22Rv1 (cell line): ENCODE results near the gene CHCT1.

Experiments used
- H3K27ac ChIP-seq: fragments of 450-650 bp; 2 replicates; pipeline ENCODE4 v1.5.1; 2017
- ZFX ChIP-seq: fragments of 450-650 bp; IDR thresholded peaks from 2 replicates; pipeline ENCODE4 v1.6.1; 2017; ENCODE audit warnings: antibody characterized with exemption, borderline replicate concordance
- TF ChIP-seq, protein P1 (sequence below): fragments of 450-650 bp; IDR thresholded peaks from 2 replicates; pipeline ENCODE4 v1.5.1; 2017; ENCODE audit warnings: mild to moderate bottlenecking

Gene CHCT1

DNA sequence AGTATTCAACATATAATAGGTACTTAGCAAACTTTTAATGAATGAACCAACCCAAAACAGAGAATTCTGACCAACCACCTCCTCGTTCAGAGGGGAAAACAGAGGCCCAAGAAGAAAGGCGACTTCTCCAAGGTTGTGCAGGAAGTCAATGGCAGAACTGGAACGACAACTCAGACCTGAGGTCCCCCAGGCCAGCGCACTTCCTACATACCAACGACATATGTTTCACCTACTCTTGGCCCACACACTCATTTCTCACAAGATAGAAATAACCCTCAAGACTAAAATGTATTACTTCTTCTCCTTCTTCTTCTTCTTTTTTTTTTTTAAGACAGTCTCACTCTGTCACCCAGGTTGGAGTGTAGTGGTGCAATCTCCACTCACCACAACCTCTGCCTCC, 14.4 kb downstream of the CHCT1 start:
- no peak overlapping the region for H3K27ac ChIP-seq
- TF ChIP-seq, protein P1, sequence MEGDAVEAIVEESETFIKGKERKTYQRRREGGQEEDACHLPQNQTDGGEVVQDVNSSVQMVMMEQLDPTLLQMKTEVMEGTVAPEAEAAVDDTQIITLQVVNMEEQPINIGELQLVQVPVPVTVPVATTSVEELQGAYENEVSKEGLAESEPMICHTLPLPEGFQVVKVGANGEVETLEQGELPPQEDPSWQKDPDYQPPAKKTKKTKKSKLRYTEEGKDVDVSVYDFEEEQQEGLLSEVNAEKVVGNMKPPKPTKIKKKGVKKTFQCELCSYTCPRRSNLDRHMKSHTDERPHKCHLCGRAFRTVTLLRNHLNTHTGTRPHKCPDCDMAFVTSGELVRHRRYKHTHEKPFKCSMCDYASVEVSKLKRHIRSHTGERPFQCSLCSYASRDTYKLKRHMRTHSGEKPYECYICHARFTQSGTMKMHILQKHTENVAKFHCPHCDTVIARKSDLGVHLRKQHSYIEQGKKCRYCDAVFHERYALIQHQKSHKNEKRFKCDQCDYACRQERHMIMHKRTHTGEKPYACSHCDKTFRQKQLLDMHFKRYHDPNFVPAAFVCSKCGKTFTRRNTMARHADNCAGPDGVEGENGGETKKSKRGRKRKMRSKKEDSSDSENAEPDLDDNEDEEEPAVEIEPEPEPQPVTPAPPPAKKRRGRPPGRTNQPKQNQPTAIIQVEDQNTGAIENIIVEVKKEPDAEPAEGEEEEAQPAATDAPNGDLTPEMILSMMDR: no peak
- no peak for TF ChIP-seq ZFX

DNA sequence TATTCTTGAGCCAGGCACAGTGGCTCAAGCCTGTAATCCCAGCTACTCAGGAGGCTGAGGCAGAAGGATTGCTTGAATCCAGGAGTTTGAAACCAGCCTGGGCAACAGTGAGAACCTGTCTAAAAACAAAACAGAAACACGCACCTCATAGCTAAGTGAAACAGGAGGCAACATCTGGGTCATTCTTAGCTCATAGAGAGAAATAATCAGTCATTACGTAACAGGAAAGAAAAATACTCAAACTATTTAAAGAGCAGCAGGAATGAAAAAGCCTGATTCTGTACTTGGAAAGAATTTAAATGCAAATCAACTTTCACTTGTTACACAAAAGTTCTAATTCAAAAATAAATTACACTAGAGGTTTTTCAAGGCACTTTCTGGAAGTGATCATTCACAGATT, 17.2 kb downstream of the CHCT1 start:
- TF ChIP-seq, protein P1: no peak
- no peak for TF ChIP-seq ZFX
- no peak overlapping the region for H3K27ac ChIP-seq

DNA sequence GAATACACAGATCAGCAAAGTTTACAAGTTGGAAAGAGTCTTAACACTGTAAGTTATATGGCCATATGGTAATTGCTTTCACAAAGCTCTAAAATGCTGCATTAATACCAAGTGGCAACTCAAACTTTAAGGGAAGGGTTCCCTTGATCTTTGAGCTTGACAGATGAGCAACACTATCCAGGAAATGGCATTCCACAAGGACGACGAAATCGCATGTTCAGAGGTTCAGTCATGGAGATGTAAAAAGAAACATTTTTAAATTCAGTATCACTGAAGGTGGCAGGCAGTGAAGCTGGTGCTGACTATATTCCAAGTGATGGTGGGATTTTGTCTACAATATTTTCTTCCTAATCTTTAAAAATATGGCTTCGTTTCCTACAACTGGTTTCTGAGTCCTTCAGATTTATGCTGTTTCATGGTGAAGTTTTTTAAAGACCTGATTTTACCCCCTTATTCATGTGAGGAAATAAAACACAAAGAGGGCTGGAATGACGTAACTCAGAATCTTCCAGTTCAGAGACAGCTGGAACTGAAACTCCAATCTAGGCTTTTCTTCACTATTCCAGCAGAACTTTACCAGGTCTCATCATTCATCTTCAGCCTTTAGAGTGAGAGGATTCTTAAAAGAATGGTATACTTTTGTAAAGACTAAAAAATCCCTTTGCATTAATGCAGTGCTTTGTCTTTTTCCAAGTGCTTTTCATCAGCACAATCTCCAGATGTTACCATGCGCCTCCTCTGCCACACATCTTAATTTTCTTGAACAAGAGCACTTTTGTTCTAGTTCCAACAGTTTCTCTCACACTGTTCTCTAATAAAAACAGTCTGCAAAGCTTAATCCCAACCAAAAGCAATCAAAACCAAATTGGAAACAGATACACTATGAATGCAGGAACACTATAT, 20.2 kb downstream of the CHCT1 start:
- TF ChIP-seq ZFX: no peak
- TF ChIP-seq, protein P1: no peak
- H3K27ac ChIP-seq: no peak overlapping the region

DNA sequence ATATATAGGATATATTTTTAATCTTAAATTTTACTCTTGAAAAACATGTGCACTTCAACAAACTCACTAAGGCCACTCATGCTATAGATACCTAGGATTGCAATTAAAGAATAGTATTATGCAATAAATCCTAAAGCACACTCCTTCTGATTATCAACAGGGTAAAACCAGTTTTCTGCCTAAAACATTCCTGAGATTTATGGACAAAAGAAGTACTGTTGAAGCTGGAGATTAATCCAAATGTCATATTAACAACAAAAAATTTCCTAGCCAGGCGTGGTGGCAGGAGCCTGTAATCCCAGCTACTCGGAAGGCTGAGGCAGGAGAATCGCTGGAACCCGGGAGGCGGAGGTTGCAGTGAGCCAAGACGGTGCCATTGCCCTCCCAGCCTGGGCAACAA, 21.4 kb downstream of the CHCT1 start:
- no peak for TF ChIP-seq ZFX
- no peak overlapping the region for H3K27ac ChIP-seq

DNA sequence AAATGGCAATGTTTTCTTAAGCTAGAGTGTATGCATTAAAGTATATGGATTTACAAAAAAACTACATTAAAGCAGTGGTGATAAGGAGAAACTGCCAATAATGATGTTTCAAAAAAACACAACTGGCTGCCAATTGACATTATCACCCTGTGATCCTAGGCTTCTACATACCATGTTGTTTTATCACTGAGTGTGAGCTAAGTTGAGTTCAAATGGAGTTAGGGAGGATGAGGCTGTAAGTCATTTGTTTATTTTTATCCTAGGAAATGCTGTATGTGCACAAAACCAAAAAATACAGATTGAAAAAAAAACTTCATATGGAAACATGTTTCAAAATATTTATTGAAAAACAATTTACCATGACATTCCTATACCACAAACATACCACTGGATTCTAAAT, 22.9 kb downstream of the CHCT1 start:
- TF ChIP-seq ZFX: no peak
- TF ChIP-seq, protein P1: no peak
- no peak overlapping the region for H3K27ac ChIP-seq

DNA sequence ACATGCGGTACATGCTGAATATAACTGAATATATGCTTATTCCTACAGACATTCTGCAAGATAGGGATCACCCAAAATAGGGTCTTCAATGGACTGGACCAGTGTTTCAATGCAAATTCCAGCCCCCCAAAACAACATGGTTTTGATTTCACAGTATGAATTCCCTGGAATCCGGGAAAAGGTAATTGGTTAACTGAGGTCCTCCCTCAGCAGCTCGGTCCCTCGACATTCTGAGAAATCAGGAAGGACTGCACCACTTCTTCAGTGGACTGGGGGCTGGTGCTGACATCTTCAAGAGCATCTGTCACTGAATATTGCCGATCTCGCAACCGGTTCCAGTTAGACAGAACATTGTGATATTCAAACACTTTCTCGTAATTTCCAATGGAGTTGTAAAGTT, 25.1 kb downstream of the CHCT1 start:
- H3K27ac ChIP-seq: no peak overlapping the region
- TF ChIP-seq, protein P1: no peak
- TF ChIP-seq ZFX: no peak

DNA sequence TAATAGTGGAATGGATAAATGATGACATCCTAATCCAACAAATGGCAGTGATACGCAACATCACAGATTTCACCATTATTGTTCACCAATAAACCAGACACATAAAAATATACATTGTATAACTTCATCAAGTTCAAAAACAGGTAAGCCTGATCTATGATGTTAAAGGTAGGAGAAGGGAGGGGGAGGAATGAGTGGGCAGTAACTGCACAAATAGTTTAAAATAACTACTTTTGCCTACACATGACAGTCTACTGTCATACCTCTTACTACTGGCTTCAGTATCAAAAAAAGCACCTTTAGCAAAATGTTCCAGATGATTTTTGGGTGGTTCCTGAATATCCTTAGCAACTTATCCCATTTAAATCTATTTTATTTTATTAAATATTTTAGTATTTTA, 28.8 kb downstream of the CHCT1 start:
- H3K27ac ChIP-seq: no peak overlapping the region
- TF ChIP-seq ZFX: no peak
- TF ChIP-seq, protein P1: no peak

DNA sequence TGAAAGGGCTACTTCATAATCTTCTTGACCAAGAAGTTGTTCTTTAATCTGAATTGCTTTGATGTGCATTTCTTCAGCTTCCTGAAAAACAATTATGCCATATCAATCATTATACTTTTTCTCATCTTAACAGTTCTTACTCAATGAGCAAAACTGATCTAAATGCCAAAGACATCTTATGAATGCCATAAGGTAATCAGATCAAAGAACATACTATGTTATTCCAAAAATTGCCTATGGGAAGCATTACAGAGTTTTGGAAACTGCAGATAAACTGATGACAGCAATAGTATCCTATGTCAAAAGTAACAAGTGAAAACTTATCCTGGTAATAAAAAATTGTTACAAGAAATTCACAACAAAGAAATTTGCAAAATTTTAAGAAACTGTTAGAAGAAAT, 29.7 kb downstream of the CHCT1 start:
- no peak for TF ChIP-seq ZFX
- TF ChIP-seq, protein P1: no peak
- H3K27ac ChIP-seq: no peak overlapping the region
